ENCODE measurements around the gene GKN2.
"Not testable (repeated sequence)": the region's sequence is repeated elsewhere in the genome, so short reads cannot be mapped to it uniquely, and the experiment has no call there.

GKN2 gene

GRCh38 chr2:68955432-68955831 is 2.7 kb upstream of the GKN2 start:
- not testable (repeated sequence) for DNase-seq

- no peak for DNase-seq
Observed at GRCh38 chr2:68951899-68952298, 794 bp downstream of the GKN2 start.

- no peak for DNase-seq
Observed at GRCh38 chr2:68948710-68949109, 4.0 kb downstream of the GKN2 start.

- DNase-seq = no peak
Observed at GRCh38 chr2:68946117-68946516, 6.6 kb downstream of the GKN2 start.

GRCh38 chr2:68943581-68944568 is 8.8 kb downstream of the GKN2 start:
- peak; percentile 22 for DNase-seq

- DNase-seq = no peak
Observed at GRCh38 chr2:68942827-68943226, 9.9 kb downstream of the GKN2 start.

- DNase-seq = no peak
Observed at GRCh38 chr2:68940369-68940768, 12.3 kb downstream of the GKN2 start.

- no peak for DNase-seq
Observed at GRCh38 chr2:68939962-68940361, 12.7 kb downstream of the GKN2 start.

GRCh38 chr2:68938938-68939337 is 13.8 kb downstream of the GKN2 start:
- no peak for DNase-seq

- no peak for DNase-seq
Observed at GRCh38 chr2:68937346-68938055, 15.2 kb downstream of the GKN2 start.

GRCh38 chr2:68936889-68937288 is 15.8 kb downstream of the GKN2 start:
- no peak for DNase-seq

- DNase-seq = no peak
Observed at GRCh38 chr2:68936427-68936826, 16.3 kb downstream of the GKN2 start.

- no peak for DNase-seq
Observed at GRCh38 chr2:68935471-68935870, 17.2 kb downstream of the GKN2 start.

GRCh38 chr2:68934021-68934420 is 18.7 kb downstream of the GKN2 start:
- DNase-seq = no peak

- DNase-seq = no peak
Observed at GRCh38 chr2:68932402-68932801, 20.3 kb downstream of the GKN2 start.

GRCh38 chr2:68931799-68932198 is 20.9 kb downstream of the GKN2 start:
- DNase-seq = no peak

GRCh38 chr2:68931149-68931711 is 21.5 kb downstream of the GKN2 start:
- no peak for DNase-seq

GRCh38 chr2:68926796-68927195 is 25.9 kb downstream of the GKN2 start:
- DNase-seq = no peak

- peak; percentile 28 for DNase-seq
Observed at GRCh38 chr2:68925295-68925896, 27.3 kb downstream of the GKN2 start.

GRCh38 chr2:68921646-68922045 is 31.0 kb downstream of the GKN2 start:
- DNase-seq = no peak

GRCh38 chr2:68920481-68921170 is 32.1 kb downstream of the GKN2 start:
- no peak for DNase-seq

- DNase-seq = no peak
Observed at GRCh38 chr2:68918497-68918896, 34.2 kb downstream of the GKN2 start.

Data from stimulated activated naive CD4-positive, alpha-beta T cell treated with Interleukin-2 at 50 U/mL for 16 hours (primary cell).